HG03159 (cell line): Measurements from ENCODE around the gene LBHD2.
"Not testable (repeated sequence)": the region's sequence is repeated elsewhere in the genome, so short reads cannot be mapped to it uniquely, and the experiment has no call there.

ENCODE experiments used
- ATAC-seq: cut with Tn5 transposase; IDR thresholded peaks from one replicate; pipeline ENCODE4 v1.9.1; 2021; ENCODE audit warnings: mild to moderate bottlenecking, moderate library complexity; ENCODE audit not compliant: unreplicated experiment

Gene LBHD2

DNA sequence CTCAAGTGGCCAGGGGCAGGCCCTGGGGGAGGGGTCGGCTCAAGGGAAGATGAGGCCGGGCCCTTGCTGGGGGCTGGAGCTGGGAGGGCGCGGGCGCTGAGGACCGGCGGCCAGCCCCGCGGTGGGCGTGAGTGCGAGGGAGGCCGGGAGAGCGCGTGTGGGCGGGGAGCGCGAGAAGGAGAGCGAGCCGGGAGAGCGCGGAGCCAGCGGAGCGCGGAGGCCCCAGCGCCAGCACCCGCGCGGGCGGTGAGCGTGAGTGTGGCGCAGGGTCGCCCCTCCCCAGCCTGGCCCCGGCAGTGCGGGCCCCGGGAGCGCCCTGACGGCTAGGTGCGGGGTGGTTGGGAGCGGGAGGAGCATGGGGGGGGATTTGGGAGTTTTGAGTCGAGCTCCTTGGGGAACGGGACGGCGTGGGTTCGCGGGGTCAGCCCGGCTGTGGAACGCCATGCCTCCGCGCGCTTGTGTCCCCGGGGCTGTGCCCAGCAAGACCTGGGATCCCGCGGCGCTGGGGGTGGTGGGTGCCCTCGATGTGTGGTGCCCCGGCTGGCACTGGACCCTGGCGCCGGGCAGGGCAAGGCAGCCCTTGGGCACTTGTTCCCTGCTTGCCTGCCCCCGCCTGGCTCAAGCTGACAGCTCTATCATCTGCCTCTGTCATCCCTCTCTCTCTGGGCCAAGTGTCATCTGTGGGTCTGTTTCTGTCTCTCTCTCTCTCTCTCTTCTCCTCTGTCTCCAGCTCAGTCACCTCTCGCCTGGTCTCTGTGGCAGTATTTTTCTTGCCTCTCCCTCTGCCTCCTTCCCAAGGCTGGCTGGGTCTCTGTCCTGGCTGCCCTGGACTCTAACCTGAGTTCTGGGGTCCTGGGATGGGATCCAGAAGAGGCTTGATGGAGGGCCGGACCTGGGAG lies at the start of gene LBHD2:
LBHD2 (plus strand) TSS at position 190 of the 899 bp plus-strand sequence. CDS start 1,803 bp downstream, outside the sequence.
- ATAC-seq = no peak

DNA sequence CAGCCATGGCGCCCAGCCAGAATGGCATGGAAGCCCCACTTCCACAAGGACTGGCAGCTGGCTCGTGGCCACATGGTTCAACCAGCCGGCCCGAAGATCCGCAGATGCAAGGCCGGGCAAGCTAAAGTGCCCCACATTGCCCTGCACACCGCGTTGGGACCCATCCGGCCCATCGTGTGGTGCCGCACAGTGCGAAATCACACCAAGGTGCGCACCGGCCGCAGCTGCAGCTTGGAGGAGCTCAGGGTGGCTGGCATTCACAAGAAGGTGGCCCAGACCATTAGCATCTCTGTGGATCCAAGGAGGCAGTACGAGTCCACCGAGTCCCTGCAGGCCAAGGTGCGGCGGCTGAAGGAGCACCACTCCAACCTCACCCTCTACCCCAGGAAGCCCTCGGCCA lies 42.5 kb upstream of the LBHD2 start:
- no peak for ATAC-seq

DNA sequence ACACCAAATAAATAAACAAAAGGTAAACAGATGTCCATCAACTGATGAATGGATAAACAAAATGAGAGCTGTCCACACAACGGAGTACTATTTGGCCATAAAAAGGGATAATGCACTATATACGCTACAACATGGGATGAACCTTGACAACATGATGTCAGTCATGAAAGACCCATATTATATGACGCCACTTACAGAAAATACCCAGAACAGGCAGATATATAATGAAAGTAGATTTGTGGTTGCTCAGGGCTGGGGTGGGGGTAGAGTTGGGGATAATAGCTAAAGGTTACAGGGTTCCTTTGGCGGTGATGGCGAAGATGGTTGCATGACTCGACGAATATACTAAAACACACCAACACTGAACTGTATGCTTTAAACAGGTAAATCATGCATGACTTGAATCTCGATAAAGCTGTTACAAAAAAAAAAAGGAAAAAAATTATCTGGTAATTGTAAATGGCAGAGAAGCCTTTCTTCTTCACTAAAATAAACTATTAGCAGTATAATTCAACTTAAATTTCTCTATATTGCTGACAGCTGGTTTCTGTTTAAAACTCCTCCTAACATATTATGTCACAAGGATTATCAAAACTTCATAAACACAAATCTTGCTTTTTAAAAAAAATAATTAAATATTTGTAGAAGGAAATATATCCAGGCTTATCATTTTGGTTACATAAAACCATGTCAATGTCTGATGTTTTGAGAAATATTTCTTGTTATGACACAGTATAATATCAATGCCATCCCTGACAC lies 40.6 kb upstream of the LBHD2 start:
- no peak for ATAC-seq

DNA sequence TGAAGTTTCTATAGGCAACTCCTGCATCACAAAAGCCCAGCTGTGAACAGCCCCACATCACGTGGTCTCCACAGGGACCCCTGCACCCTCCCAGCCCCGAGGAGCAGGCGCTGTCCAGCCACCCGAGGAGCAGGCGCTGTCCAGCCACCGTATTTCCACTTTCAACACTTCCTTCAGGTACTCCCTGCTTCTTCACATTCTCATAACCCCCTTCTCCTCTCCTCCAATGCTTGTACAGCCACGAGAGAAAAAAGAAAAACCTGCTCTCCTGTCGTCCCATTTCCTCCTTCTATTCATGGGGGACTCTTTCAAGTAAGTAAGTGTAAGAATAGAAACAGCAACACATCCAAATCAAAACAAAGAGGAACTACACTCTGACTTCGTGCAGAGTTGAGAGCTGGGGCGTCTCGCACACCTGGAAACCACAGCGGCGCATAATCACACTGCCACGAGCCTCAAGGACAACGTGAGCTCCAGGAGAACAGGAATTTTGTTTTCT lies 38.6 kb upstream of the LBHD2 start:
- no peak for ATAC-seq

DNA sequence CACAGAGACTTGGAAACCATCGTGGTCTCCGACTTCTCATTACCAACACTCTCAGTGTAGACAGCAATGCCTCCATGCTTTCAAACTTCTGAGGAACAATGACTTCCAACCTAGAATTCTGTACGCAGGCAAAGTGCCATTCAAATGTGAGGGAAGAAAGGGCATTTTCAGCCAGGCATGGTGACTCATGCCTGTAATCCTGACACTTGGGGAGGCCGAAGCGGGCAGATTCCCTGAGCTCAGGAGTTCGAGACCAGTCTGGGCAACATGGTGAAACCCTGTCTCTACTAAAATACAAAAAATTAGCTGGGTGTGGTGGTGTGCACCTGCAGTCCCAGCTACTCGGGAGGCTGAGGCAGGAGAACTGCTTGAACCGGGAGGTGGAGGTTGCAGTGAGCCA lies 36.6 kb upstream of the LBHD2 start:
- ATAC-seq = not testable (repeated sequence)

DNA sequence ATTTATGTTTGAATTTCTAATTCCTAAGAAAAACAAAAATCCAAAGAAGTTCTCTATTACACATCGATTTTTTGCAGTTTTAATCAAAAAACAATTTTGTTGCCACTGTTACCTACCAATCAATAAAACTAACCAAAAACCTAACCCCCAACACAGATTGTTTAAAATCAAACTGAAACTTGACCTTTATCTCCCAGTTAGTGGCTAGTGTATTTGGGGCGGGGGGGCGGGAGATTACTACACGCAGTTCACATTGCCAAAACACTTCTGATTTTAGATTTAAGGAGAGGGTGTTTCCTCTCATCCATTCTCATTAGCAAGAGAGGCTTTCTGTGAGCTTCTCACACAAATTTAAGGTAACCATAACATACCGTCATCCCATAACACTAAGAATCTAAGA lies 33.1 kb upstream of the LBHD2 start:
- no peak for ATAC-seq

DNA sequence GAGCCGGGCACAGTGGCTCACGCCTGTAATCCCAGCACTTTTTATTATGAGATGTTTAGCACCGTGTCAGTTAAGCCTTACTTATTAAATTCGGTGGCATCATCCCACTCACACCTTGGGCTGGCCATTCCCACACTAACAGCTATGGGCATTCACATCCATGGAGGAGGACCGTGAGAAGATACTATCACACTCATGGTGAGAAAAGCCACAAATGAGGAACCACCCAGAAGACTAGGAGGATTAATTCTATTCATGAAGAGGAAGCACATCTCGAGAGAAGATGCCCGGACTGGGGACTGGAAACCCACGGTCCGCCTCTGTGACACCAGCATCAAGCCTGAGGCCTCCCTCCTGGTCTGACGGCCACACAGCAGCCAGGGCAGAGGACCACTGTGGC lies 31.6 kb upstream of the LBHD2 start:
- ATAC-seq = no peak

DNA sequence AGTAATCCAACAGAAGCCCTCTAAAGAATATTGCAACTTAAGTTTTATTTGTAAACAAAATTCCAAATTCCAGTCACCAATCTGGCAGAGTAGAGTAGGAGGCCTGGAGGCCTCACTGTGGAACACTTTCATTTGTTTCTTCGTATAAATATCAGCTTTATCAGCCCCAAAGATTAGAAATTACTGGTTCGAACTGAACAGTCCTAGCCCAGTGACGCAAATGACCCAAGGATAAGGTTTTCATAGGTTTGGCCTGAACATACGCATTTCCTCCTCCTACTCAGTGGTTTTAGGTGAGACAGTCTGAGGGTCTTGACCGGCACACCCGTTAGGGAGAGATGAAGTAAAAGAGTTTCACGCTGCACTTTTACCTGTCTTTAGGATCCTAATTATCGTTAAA lies 28.3 kb upstream of the LBHD2 start:
- ATAC-seq = no peak

DNA sequence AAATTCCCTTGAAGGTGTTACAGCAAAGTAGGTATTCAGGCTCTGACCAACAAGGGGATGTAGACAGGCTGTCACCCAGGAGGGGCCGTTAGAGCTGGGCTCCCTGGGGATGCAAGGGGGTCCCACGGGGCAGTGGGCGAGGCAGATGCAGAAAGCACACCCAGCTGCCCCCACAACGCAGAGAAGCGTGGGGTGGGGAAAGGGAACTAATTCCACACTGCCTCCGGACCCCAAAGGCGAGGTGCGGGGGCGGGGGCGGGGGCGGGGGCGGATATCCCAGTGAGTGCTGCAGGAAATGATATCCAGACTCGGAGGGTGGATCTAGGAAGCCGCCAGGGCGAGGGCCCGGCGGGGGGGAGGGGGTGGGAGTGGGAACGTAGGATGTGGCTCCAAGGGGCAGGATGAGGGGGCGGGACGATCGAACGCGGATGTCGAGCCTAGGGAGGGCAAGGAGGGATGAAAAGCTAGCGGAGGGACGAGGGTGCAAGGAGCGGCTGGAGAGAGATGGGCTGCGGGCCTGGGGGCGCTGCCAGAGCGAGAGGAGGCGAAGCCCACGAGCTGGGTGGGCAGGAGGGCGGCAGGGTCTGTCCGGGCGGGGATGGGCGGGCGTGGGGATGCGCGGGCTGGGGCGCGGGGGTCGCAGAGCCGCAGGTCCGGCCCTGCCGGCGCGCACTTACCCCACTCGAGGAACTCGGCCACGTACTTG lies 27.5 kb upstream of the LBHD2 start:
- no peak for ATAC-seq

DNA sequence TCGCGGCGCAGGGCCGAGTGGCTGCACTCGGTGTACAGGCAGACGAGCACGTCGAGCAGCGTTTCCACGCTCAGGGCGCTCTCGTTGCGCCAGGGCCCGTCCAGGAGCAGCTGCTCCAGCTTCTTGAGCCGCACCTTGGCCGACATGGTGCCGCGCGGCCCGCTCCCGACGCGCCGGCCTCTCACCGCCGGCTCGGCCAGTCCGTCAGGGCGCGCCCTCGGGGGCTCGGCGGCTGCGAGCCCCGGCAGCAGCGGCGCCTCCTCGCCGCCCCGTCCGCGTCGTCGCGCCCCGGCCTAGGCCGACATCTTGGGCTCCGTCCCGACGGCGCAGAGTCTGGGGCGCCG lies 27.0 kb upstream of the LBHD2 start:
- ATAC-seq = no peak

DNA sequence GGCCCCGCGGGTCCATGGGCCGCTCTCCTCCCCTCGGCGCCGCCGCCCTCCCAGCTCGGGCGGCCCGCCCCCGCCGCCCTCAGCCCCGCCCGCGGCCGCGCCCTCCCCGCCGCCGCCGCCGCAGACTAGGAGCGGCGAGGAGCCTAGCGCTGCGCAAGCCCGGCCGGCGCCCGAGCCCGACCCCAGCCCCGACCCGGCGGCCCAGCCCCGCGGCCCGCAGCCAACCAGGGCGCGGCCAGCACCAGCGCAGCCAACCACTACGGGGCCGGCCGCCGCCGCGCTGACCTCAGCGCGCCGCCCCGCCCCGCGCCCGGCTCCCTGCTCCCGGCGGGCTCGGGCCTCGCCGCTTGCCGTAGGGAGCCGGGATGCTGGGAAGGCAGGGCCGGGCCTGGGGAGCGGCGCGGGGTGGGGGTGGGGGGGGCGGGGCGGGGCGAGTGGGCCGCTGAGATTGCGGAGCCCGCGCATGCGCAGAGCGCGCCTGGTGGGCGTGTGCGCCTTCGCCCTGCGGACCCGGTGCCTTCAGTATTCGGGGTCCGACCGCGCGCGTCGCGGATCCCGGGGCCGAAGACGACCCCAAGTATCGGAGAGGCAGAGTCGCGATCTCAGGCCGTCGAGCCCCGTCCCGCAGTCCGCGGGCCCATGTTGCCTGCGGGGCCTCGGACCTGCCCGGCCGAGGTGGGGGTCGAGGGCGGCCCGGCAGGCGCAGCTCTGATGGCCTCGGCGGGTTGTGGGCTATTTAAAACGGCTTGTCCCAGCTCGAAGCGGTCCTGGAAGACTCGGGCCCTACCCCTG lies 26.4 kb upstream of the LBHD2 start, which contains the start of gene CDC42BPB:
CDC42BPB (minus strand) TSS at position 178 of the 792 bp plus-strand sequence. CDS start 376 bp downstream, outside the sequence.
- peak; percentile 72 for ATAC-seq

DNA sequence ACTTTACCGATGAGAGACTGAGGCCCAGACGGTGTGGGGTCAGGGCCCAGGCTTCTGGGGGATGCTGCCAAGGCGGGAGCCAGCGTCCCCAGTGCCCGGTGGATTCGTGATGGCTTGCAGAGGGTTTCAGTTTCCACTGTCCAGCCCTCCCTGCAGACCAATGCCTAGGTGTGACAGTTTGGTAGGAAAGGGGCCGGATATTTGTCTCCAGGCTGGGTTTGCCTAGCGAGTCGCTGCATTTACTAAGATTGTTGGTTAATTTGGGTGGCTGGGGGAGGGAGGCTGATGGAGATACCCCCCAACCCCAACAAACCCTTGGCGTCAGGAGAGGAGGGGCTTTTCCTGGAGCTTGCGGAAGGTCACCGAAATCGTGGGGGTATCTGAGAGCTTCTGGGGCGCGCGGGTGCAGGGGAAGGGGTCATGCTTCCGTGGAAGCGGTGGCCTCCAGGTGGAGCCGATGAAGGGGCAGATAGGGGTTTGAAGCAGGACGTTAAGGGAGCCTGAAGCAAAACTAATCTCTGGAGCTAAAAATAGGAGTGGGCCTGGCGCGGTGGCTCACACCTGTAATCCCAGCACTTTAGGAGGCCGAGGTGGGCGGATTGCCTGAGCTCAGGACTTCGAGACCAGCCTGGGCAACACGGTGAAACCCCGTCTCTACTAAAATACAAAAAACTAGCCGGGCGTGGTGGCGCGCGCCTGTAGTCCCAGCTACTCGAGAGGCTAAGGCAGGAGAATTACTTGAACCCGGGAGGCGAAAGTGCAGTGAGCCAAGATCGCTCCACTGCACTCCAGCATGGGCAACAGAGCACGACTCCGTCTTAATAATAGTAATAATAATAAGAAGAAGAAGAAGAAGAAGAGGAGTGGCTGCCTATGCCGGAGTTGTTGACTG lies 25.6 kb upstream of the LBHD2 start:
- no peak for ATAC-seq

DNA sequence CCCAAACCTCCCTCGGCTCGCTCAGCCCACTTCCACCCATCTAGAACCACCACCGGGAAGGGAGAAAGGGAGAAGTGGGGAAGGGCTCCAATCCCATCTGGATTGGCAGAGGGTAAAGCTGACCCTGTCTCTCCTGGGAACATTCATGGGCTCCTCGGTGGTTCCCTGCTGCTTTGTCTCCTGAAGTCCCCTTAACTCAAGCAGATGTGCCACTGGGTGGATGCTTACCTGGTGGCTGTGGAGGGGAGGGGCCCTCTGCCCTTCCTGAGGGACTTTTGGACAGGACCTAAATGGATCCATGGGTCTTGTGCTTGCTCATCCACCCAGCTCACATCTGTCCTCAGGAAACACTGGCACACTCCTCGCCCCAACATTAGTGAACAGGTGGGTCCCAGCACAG lies 24.5 kb upstream of the LBHD2 start:
- no peak for ATAC-seq

DNA sequence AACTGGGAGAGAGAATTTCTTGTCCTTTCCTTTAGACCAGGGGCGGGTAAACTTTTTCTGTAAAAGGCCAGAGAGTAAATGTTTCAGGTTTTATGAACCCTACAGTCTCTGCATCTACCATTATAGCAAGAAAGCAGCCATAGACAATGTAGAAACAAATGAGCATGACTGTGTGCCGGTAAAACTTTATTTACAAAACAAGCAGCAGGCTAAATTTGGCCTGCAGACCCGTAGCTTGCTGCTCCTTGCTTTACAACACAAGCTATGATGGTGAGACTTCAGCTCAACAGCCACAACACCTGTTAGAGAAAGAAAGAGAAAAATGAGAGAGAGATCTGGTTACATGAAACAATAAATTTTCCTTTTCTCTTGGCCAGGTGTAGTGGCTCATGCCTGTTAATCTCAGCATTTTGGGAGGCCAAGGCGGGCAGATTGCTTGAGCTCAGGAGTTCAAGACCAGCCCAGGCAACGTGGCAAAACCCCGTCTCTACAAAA lies 22.5 kb upstream of the LBHD2 start:
- no peak for ATAC-seq

DNA sequence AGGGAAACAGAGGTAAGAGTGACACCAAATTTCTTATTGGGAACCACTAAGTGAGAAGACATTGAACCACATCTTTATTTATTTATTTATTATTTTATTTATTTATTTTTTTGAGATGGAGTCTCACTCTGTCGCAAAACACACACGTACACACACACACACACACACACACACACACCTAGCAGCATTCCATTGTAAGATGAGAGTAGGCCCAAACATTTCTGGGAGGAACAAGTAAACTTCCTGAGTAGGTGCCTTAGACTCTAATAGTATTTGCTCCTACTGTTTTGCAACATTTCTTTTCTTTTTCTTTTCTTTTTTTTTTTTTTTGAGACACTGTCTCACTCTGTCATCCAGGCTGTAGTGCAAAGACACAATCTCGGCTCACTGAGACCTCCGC lies 19.6 kb upstream of the LBHD2 start:
- ATAC-seq = no peak

DNA sequence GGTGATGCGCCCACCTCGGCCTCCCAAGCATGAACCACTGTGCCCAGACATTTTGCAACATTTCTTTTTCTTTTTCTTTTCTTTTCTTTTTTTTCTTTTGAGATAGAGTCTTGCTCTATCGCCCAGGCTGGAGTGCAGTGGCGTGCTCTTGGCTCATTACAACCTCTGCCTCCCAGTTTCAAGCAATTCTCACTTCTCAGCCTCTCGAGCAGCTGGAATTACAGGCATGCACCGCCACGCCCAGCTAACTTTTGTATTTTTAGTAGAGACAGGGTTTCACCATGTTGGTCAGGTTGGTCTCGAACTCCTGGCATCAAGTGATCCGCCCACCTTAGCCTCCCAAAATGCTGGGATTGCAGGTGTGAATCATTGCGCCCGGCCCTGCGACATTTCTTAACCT lies 19.0 kb upstream of the LBHD2 start:
- ATAC-seq = no peak

DNA sequence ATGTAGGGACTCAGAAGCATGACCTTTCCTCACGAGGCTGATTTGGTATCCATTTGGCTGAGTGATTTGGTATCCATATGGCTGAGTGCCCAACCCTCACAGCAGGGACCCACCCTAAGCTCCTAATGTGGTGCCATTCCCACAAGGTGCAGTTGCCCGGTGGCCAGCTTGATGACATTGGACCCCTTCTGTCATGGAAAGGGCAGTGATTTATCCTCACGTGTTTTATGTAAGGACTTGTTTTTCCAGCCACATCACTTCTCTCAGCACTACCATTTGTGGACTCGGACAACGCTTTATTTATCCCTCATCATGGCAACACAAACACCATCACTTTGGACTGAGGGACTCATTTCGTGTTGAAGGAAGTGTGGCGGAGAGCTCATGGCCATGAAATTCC lies 18.1 kb upstream of the LBHD2 start:
- no peak for ATAC-seq

DNA sequence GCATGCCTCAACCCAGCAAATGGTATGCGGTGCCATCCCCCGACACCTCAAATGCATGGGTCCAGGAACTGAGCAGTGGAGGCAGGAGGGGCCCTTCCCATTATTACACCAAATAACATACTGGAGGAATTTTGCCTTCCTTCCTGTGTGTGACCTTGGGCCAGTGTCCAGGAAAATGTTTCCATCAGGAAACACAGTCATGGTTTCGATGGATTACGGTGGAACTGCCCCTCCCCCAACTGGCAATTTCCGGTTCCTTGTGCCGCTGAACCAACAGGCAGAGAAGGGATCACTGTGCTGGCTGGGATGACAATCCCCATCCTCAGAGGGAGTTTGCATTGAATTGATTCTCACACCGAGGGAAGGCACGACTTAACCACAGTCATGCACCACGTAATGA lies 17.6 kb upstream of the LBHD2 start:
- ATAC-seq = no peak

DNA sequence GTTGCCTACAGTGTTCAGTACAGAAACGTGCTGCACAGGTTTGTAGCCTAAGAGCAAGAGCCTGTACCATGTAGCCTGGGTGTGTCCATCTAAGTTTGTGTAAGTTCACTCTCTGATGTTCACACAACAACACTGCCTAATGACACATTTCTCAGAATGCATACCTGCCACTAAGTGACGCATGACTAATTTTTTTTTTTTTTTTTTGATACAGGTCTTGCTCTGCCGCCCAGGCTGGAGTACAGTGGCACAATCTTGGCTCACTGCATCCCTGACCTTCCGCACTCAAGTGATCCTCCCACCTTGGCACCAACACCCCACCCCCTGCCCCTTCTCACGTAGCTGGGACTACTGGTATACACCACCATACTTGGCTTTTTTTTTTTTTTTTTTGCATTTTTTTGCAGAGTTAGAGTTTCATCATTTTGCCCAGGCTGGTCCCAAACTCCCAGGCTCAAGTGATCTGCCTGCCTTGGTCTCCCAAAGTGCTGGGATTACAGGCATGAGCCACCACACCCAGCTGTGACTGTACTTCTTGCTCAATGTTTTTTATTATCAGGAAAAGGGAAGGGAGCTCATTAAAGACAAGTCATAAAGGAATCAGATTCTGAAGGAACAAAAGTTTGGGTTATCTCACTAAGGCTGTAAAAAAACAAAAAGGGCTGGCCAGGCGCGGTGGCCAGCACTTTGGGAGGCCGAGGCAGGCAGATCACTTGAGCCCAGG lies 16.6 kb upstream of the LBHD2 start:
- ATAC-seq = no peak
